GM12878 (cell line): ENCODE results near the gene HPX.

Source experiments
- CREM ChIP-seq: IDR thresholded peaks from 2 replicates; pipeline ENCODE4 v1.6.1; 2014; ENCODE audit warnings: antibody characterized with exemption, low read depth
- EZH2 ChIP-seq: IDR thresholded peaks from 2 replicates; pipeline ENCODE4 v1.6.1; 2012; ENCODE audit warnings: low read depth, mild to moderate bottlenecking, control low read depth, inconsistent platforms, low read length, borderline replicate concordance; ENCODE audit not compliant: control insufficient read depth
- HCFC1 ChIP-seq: fragments of 150-350 bp; IDR thresholded peaks from 2 replicates; pipeline ENCODE4 v1.6.1; 2014; ENCODE audit warnings: low read length
- KDM1A ChIP-seq: fragments of 200-600 bp; sonication (generic); IDR thresholded peaks from 2 replicates; pipeline ENCODE4 v1.6.1; 2016; ENCODE audit warnings: borderline replicate concordance
- PKNOX1 ChIP-seq: fragments of 450-650 bp; IDR thresholded peaks from 2 replicates; pipeline ENCODE4 v1.6.1; 2016; ENCODE audit warnings: mild to moderate bottlenecking
- POLR2AphosphoS5 ChIP-seq: IDR thresholded peaks from 2 replicates; pipeline ENCODE4 v1.6.1; 2011; ENCODE audit warnings: mild to moderate bottlenecking, low read length, inconsistent platforms
- RELB ChIP-seq: fragments of 450-650 bp; IDR thresholded peaks from 2 replicates; pipeline ENCODE4 v1.6.1; 2017; ENCODE audit warnings: low read depth, mild to moderate bottlenecking, moderate library complexity
- SUPT20H ChIP-seq: IDR thresholded peaks from 2 replicates; pipeline ENCODE4 v1.6.1; 2011; ENCODE audit warnings: low read depth, mild to moderate bottlenecking, low read length, moderate library complexity, borderline replicate concordance; ENCODE audit not compliant: control insufficient read depth
- TF ChIP-seq, protein P1 (sequence below), 3 experiments: IDR thresholded peaks in 2 of 3; conservative IDR thresholded peaks in 1 of 3; 2 replicates each; pipeline ENCODE4 v1.5.1; 2011; ENCODE audit warnings: low read depth in 3 of 3, low read length in 3 of 3, mild to moderate bottlenecking in 3 of 3, control low read depth in 2 of 3, moderate library complexity in 2 of 3, inconsistent platforms in 1 of 3, mixed read lengths in 1 of 3; ENCODE audit not compliant: control insufficient read depth in 2 of 3, insufficient read depth in 1 of 3; ENCODE audit errors: extremely low read depth in 1 of 3
- TF ChIP-seq, protein P2 (sequence below): fragments of 450-650 bp; IDR thresholded peaks from 2 replicates; pipeline ENCODE4 v1.6.1; 2016; ENCODE audit warnings: mild to moderate bottlenecking, moderate library complexity, borderline replicate concordance

- TF ChIP-seq, protein P1, sequence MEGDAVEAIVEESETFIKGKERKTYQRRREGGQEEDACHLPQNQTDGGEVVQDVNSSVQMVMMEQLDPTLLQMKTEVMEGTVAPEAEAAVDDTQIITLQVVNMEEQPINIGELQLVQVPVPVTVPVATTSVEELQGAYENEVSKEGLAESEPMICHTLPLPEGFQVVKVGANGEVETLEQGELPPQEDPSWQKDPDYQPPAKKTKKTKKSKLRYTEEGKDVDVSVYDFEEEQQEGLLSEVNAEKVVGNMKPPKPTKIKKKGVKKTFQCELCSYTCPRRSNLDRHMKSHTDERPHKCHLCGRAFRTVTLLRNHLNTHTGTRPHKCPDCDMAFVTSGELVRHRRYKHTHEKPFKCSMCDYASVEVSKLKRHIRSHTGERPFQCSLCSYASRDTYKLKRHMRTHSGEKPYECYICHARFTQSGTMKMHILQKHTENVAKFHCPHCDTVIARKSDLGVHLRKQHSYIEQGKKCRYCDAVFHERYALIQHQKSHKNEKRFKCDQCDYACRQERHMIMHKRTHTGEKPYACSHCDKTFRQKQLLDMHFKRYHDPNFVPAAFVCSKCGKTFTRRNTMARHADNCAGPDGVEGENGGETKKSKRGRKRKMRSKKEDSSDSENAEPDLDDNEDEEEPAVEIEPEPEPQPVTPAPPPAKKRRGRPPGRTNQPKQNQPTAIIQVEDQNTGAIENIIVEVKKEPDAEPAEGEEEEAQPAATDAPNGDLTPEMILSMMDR (IDR thresholded peaks at IDR 0.05 in 2 of 3, conservative IDR thresholded peaks at IDR 0.05 in 1 of 3; ENCODE audit: control insufficient read depth in 2 of 3, extremely low read depth in 1 of 3, insufficient read depth in 1 of 3, low read depth in 3 of 3, low read length in 3 of 3), result no peak
- no peak for TF ChIP-seq PKNOX1
- TF ChIP-seq CREM, result no peak
- no peak for TF ChIP-seq HCFC1
- TF ChIP-seq POLR2AphosphoS5, result no peak
- no peak for TF ChIP-seq RELB
- TF ChIP-seq, protein P2, sequence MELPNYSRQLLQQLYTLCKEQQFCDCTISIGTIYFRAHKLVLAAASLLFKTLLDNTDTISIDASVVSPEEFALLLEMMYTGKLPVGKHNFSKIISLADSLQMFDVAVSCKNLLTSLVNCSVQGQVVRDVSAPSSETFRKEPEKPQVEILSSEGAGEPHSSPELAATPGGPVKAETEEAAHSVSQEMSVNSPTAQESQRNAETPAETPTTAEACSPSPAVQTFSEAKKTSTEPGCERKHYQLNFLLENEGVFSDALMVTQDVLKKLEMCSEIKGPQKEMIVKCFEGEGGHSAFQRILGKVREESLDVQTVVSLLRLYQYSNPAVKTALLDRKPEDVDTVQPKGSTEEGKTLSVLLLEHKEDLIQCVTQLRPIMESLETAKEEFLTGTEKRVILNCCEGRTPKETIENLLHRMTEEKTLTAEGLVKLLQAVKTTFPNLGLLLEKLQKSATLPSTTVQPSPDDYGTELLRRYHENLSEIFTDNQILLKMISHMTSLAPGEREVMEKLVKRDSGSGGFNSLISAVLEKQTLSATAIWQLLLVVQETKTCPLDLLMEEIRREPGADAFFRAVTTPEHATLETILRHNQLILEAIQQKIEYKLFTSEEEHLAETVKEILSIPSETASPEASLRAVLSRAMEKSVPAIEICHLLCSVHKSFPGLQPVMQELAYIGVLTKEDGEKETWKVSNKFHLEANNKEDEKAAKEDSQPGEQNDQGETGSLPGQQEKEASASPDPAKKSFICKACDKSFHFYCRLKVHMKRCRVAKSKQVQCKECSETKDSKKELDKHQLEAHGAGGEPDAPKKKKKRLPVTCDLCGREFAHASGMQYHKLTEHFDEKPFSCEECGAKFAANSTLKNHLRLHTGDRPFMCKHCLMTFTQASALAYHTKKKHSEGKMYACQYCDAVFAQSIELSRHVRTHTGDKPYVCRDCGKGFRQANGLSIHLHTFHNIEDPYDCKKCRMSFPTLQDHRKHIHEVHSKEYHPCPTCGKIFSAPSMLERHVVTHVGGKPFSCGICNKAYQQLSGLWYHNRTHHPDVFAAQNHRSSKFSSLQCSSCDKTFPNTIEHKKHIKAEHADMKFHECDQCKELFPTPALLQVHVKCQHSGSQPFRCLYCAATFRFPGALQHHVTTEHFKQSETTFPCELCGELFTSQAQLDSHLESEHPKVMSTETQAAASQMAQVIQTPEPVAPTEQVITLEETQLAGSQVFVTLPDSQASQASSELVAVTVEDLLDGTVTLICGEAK, result no peak
- TF ChIP-seq EZH2, result no peak
- no peak for TF ChIP-seq SUPT20H
- no peak for TF ChIP-seq KDM1A
Observed at GRCh38 chr11:6442441-6442840, 1.7 kb upstream of the HPX start.
